ENCODE data around the gene TIGD4.

Gene TIGD4

DNA sequence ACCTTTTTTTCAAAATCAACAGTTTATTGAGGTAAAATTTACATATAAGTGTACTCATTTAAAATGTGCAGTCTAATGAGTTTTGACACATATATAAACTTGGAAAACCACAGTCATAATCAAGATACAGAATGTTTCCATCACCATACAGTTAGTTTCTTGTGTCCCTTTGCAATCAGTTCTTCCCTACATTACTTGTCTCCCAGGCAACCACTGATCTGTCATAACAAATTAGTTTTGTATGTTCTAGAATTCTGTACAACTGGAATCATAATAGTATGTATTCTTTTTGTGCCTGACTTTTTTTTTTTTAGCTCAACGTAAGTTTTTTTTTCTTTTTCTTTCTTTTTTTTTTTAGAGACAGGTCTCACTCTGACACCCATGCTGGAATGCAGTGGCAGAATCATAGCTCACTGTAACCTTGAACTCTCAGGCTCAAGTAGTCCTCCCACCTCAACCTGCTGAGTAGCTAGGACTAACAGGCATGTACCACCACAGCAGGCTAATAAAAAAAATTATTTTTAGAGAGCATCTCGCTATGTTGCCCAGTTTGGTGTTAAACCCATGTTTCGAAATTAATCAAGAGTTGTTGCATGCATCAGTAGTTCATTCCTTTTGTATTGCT lies 27.1 kb upstream of the TIGD4 start:
- Histone ChIP-seq H2AFZ (ENCODE audit: low read depth) (no peak overlapping the region), H3K9ac (no peak overlapping the region), H3K4me3 (IDR thresholded peaks at IDR 0.05; ENCODE audit: insufficient read depth, low read depth, low read length) (no peak overlapping the region), H4K20me1 (ENCODE audit: insufficient read depth) (no peaks in the 10 kb centered on the region), H3K4me1 (ENCODE audit: low read depth, poor library complexity, severe bottlenecking) (no peaks in the 10 kb centered on the region), H3K36me3 (ENCODE audit: insufficient read depth) (no peaks in the 10 kb centered on the region), H3K79me2 (ENCODE audit: insufficient read depth, low read depth) (peaks cover 13% of the 10 kb centered on the region; the same call in 1 of the 2 replicates), H3K27ac (no peak overlapping the region), H3K27me3 (ENCODE audit: insufficient read depth, low read depth) (no peaks in the 10 kb centered on the region), H3K4me2 (no peak overlapping the region)
- TF ChIP-seq, protein P1, sequence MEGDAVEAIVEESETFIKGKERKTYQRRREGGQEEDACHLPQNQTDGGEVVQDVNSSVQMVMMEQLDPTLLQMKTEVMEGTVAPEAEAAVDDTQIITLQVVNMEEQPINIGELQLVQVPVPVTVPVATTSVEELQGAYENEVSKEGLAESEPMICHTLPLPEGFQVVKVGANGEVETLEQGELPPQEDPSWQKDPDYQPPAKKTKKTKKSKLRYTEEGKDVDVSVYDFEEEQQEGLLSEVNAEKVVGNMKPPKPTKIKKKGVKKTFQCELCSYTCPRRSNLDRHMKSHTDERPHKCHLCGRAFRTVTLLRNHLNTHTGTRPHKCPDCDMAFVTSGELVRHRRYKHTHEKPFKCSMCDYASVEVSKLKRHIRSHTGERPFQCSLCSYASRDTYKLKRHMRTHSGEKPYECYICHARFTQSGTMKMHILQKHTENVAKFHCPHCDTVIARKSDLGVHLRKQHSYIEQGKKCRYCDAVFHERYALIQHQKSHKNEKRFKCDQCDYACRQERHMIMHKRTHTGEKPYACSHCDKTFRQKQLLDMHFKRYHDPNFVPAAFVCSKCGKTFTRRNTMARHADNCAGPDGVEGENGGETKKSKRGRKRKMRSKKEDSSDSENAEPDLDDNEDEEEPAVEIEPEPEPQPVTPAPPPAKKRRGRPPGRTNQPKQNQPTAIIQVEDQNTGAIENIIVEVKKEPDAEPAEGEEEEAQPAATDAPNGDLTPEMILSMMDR (conservative IDR thresholded peaks at IDR 0.05; ENCODE audit: low read depth, low read length): no peak

DNA sequence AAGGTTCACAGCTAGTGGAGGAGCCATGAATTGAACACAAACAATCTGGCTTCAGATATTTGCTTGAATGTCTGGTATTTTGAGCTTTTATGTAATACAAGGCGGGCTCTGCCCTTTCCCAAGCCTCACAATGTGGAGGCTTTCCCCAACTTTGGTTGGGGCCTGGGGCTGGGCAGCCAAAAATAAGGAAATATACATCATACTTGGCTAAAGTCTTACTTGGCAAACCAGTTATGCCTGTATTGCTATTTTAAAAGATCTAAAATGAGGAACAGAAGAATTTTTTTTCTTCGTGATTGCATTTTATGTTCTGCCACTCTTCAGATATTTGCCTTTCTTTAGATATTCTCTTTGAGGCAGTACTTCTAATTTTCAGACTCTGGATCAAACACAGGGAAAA lies 26.3 kb upstream of the TIGD4 start:
- H3K9ac ChIP-seq: no peak overlapping the region
- H3K79me2 ChIP-seq (ENCODE audit: insufficient read depth, low read depth): peaks cover 13% of the 10 kb centered on the region; the same call in 1 of the 2 replicates
- H4K20me1 ChIP-seq (ENCODE audit: insufficient read depth): no peaks in the 10 kb centered on the region
- H3K36me3 ChIP-seq (ENCODE audit: insufficient read depth): no peaks in the 10 kb centered on the region
- no peaks in the 10 kb centered on the region for H3K4me1 ChIP-seq (ENCODE audit: low read depth, poor library complexity, severe bottlenecking)
- H3K27me3 ChIP-seq (ENCODE audit: insufficient read depth, low read depth): no peaks in the 10 kb centered on the region
- no peak overlapping the region for H2AFZ ChIP-seq (ENCODE audit: low read depth)
- TF ChIP-seq, protein P1 (conservative IDR thresholded peaks at IDR 0.05; ENCODE audit: low read depth, low read length): no peak
- no peak overlapping the region for H3K4me3 ChIP-seq (IDR thresholded peaks at IDR 0.05; ENCODE audit: insufficient read depth, low read depth, low read length)
- H3K4me2 ChIP-seq: no peak overlapping the region
- H3K27ac ChIP-seq: no peak overlapping the region

DNA sequence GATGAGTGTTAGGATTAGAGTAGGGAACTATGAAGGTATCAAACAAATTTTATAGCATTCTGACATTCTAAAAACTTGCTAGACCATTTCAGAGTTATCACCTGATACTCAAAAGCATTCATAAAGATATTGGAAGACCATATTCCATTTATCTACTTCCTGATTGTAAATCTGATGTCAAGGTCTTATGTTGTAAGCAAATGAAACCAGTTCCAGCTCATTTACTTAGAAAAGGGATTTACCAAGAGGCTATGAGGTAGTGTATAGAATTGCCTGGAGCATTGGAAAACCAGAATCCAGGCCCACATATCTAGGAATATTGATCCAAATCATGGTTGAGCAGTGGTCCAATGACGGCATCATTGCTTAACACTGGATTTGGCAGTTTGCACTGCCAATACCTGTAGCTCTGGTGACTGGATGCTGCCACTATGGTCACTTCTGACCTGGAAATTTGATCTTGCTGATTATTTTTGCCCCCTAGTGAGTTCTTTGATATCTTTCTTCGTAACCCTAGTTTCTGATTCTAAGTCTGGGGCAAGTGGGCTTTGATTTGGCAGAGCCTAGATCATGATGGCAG lies 25.6 kb upstream of the TIGD4 start:
- no peaks in the 10 kb centered on the region for H3K36me3 ChIP-seq (ENCODE audit: insufficient read depth)
- H3K9ac ChIP-seq: no peak overlapping the region
- H3K4me3 ChIP-seq (IDR thresholded peaks at IDR 0.05; ENCODE audit: insufficient read depth, low read depth, low read length): no peak overlapping the region
- H2AFZ ChIP-seq (ENCODE audit: low read depth): no peak overlapping the region
- TF ChIP-seq, protein P1 (conservative IDR thresholded peaks at IDR 0.05; ENCODE audit: low read depth, low read length): no peak
- H3K4me1 ChIP-seq (ENCODE audit: low read depth, poor library complexity, severe bottlenecking): no peaks in the 10 kb centered on the region
- H3K4me2 ChIP-seq: no peak overlapping the region
- no peaks in the 10 kb centered on the region for H4K20me1 ChIP-seq (ENCODE audit: insufficient read depth)
- H3K27me3 ChIP-seq (ENCODE audit: insufficient read depth, low read depth): no peaks in the 10 kb centered on the region
- peaks cover 15% of the 10 kb centered on the region; the same call in 1 of the 2 replicates for H3K79me2 ChIP-seq (ENCODE audit: insufficient read depth, low read depth)
- H3K27ac ChIP-seq: no peak overlapping the region

DNA sequence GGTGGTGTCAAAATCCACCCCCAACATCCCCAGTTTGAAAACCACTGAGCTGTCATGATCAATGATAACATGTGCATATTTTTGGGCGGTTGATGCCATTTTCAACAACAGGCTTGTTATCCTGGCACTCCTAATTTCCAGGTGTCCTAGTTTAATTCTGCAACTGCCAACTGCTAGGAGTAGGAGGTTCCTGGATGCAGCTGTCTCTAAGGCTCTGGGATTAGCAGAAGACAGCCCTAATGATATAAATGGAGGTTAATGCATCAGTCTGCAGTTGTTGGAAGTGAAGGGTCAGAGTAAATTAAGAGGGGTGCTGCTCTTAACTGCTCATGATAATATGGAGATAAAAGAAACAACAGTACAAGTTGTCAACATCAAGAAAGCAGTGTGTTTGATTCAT lies 24.0 kb upstream of the TIGD4 start:
- H3K4me1 ChIP-seq (ENCODE audit: low read depth, poor library complexity, severe bottlenecking): no peaks in the 10 kb centered on the region
- peaks cover 24% of the 10 kb centered on the region; the same call in 1 of the 2 replicates for H3K79me2 ChIP-seq (ENCODE audit: insufficient read depth, low read depth)
- no peak overlapping the region for H3K9ac ChIP-seq
- no peaks in the 10 kb centered on the region for H3K36me3 ChIP-seq (ENCODE audit: insufficient read depth)
- no peak overlapping the region for H2AFZ ChIP-seq (ENCODE audit: low read depth)
- H3K27ac ChIP-seq: no peak overlapping the region
- H3K4me2 ChIP-seq: no peak overlapping the region
- H3K4me3 ChIP-seq (IDR thresholded peaks at IDR 0.05; ENCODE audit: insufficient read depth, low read depth, low read length): no peak overlapping the region
- no peaks in the 10 kb centered on the region for H4K20me1 ChIP-seq (ENCODE audit: insufficient read depth)
- no peaks in the 10 kb centered on the region for H3K27me3 ChIP-seq (ENCODE audit: insufficient read depth, low read depth)
- TF ChIP-seq, protein P1 (conservative IDR thresholded peaks at IDR 0.05; ENCODE audit: low read depth, low read length): no peak

Data from KMS-11 (cell line).